Measurements from ENCODE around the gene LRCH1. TPM values are rescaled to one million over a fixed set of nuclear protein-coding genes. Genes with fewer than 3 reads are reported as not detected.

LRCH1 gene
- total RNA-seq, 1 experiment from 2014 or later: 5.3 TPM

DNA sequence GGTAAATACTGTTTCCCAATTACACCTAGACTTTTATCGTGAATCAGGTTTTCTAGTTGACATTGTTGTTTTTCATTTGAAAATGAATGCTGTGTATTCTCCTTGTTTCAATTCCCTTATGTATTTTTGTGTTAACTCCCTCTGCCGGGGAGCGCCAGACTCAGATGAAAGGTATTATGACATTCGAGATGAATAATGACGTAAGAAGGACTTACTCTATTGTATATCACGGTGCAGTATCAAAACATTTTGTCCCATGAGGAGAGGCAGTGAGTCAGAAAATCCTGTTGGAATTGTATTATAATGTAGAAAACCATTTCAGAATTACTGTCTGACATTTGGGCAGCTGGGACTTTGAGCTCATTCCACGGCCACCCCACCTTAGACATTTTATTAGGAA is 61.6 kb downstream of the LRCH1 start:
- peak; percentile 85 for DNase-seq (ENCODE audit: low read depth)

DNA sequence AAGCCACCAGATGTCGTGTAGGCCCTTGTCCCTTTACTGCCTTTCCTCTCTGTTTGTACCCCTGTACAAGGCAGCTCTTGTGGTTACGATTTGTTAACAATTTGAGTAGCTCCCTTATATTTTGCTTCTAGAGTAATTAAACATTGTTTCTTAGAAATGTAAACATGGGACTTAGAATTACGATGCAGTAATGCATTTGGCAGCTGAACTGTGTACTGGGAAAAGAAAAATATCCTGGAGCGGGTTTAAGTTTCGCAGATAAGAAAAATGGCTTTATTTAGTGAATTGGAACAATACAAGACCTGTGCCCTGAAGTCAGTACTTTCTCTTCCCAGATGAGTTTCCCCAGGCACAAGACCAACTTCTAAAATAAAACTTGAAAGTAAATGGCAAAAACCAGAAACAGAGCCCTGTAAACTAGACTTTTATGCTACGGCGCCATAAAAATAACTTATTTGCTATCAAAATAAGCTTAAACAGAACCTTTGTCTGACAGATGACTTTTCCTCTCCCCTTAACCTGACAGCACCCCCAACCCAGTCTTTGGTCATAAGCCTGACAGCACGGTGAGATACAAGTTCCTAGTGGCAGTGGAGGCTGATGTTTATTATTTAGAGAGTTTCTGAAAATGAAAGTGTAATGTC is 63.0 kb downstream of the LRCH1 start:
- no peak for DNase-seq (ENCODE audit: low read depth)

DNA sequence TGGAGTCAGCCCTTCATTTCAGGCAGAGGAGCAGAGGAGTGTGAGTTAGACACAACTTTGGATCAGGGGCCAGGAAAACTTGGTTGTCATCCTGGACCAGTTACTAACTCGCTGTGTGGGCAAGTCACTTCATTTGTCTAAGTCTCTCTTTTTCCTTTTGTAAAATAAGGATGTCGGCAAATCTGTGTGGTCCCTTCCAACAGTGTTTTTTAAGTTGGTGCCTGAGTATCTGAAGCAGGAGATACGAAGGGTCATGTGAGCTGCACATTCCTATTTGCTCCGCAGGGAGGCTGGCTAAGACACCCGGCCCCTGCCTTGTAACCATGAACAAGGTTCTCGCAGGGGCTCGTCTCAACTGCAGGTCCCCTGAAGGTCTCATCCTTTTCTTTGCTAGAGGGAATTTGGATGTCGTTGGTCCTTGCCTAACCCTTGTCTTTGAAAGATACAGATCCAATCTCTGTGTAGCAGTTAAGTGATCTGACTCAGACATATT is 64.3 kb downstream of the LRCH1 start:
- no peak for DNase-seq (ENCODE audit: low read depth)

DNA sequence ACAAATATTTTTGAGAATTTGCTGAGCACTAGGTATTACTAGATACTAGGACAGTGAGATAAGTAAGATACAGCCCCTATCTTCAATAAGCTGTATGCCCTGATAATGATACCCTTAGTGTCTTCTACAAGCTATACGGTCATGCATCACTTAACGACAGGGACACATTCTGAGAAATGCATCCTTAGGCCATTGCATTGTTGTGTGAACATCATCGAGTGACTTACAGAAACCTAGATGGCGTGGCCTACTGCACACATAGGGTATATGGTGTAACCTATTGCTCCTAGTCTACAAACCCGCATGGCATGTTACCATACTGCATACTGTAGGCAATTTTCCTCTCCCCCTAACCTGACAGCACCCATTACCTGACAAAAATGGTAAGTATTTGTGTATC is 64.9 kb downstream of the LRCH1 start:
- DNase-seq (ENCODE audit: low read depth): no peak

DNA sequence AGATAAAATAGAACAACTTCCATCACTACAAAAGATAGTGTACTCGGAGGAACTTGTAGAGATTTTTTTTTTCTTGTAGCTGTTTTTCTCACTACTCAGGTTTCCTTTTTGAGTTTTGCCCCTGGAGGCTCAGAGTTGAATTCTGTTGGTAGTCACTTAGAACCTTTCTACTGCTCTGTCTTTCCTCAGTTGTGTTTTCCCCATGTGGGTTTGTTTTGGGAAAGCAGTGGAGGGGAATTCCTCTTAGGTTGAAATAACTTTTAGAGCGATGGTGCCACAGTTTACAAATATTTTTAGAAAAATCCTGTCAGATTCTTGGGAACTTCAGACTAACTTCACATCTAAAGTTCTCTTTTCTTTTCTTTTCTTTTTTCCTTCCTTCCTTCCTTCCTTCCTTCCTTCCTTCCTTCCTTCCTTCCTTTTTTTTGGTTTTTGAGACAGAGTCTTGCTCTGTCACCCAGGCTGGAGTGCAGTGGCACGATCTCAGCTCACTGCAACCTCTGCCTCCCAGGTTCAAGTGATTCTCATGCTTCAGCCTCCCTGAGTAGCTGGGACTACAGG is 65.8 kb downstream of the LRCH1 start:
- no peak for DNase-seq (ENCODE audit: low read depth)

DNA sequence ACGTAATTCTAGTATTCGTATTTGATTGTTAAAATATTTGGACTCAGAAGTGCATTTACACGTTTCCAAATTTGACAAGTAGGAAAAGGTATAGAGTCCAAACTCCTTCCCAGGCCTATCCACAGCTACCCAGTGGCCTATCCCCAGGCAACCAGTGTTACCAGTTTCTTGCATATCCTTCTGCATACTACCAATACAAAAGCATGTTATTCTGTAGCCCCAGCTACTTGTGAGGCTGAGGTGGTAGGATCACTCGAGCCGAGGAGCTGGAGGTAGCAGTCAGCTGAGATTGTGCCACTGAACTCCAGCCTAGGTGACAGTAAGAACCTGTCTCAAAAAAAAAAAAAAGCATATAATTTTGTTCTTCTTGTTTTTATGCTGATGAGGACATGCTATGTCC is 67.1 kb downstream of the LRCH1 start:
- DNase-seq (ENCODE audit: low read depth): no peak

DNA sequence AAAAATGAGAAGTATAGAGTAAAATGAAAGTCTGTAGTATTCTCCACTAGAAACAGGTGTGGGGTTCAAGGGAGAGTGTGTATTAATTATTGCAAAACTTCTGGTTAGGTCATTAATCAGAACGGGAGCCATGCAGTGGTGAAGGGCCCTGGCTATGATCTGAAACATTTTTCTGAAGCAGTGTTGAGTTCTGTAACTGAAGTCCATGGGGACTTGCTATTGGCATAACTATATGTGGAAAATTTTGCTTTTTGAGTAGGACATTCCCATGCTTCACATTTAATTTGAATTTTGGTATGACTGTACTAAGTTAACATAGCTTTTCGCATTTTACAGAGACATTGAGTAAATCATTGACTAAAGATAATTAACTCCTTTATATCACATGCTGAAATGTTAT is 67.5 kb downstream of the LRCH1 start:
- no peak for DNase-seq (ENCODE audit: low read depth)

DNA sequence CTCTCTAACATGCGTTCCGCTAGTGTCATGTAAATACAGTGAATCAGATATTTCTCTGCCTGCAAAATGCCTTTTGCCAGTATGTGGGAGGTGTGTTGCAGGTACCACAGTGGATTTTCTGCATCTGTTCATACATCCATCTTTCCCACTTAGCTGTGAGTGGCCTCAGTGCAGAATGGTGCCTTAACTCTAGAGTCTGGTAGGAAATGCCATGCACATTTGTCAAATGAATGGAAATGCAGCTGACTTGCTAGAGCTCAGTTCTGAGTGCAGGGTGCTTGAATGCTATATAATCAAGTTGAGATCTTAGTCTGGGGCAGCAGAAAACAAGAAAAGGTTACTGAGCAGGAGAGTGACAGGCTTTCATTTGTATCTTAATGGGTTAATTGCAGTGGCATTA is 68.2 kb downstream of the LRCH1 start:
- no peak for DNase-seq (ENCODE audit: low read depth)

DNA sequence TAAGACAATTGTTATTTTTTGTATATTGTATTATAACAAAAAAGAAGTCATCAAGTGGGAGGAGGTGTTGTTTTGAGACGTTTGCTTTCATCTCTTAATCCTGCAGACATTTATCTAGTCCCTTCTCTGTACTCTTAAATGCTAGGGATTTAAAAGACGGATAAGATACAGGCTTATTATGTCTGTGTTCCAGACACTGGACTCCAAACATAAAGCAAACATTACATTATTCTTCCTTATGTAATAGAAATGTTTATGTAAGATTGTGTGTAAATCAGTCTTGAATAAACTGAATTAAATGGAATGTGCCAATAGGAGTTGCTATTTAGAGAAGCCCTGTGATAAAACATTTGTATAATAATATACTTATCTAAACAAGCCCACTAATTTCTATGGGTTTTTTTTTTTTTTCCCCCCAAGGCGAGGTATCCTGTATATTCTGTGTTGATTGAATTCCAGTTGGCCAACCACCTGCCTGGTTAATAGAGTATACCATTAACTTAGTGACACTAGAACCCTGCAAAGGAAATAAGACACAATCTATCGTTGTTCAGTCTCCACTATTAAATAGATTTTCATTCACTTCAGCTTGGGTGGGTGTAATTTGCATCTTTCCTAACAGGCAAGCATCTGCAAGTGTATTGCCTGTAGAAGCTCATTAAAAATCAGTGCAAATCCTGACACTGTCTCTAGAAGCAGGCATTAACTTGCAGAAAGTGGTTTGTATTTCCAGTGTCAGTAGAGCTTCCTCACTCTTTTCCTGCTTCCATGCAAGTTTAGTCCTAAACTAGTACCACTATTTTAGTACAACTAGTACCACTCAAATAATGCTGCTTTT is 69.0 kb downstream of the LRCH1 start:
- DNase-seq (ENCODE audit: low read depth): no peak

DNA sequence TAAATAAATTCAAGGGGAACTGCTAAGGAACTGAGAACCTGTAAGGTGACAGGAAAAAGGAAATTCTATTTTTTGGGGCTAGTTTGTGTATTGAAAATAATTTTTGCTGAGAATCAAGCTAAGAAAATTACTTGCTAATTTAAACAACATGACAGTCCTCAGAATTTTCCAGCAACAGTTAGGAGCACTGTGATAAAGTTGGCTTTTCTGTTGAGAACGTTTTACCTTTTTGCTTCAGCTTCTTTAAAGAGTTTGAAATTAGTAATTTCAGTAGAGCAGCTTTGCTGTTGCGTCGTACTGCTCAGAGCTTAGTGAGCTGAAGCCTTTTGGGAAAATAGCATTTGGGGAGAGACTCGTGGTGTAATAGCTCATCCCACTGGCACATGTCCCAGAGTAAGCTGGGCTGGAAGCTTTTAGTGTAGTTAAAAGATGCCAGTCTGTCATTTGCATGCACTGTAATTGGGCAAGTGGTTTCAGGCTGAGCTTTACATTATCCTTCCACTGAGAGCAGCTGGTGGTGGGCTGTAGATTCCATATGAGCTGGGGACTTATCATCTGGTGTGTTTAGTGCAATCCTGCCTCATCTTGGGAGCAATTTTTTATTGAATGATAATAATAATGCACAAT is 69.8 kb downstream of the LRCH1 start:
- peak; percentile 81 for DNase-seq (ENCODE audit: low read depth)

DNA sequence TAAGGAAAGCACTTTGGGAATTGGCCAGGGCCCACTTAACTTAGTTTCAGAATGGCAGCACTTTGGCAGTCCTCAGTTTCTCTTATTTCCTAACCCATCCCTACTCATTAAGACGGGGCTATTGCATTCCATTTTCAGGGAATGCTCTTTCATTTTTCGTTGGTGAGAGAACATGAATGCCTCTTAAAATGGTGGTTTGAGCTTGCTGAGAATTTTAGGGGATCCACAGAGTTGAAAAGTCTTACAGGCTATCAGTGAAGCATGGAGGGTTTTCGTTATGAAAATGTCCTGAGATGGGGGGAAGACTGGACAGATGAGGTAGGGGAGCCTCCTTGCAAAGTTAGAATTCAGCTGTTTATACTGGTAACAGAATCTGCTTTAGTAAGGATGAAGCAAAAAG is 71.4 kb downstream of the LRCH1 start:
- no peak for DNase-seq (ENCODE audit: low read depth)

DNA sequence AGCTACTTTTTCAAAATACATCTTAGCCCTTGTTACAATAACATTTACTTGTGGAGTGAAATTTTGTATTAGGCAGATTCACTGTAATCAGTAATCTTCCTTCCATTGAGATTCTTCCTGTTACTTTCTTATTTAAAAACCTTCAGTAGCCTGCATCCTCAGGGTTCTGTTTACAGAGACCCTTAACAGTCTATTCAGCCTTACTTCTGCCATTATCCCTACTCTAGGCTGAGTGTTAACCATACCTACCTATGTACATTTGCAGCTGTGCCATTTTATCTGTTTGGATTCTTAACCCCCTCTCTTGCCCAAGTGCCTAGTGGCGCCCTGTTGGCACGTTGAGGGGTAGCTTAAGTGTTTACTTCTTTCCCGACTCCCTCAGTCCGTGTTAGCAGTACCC is 71.9 kb downstream of the LRCH1 start:
- DNase-seq (ENCODE audit: low read depth): no peak

DNA sequence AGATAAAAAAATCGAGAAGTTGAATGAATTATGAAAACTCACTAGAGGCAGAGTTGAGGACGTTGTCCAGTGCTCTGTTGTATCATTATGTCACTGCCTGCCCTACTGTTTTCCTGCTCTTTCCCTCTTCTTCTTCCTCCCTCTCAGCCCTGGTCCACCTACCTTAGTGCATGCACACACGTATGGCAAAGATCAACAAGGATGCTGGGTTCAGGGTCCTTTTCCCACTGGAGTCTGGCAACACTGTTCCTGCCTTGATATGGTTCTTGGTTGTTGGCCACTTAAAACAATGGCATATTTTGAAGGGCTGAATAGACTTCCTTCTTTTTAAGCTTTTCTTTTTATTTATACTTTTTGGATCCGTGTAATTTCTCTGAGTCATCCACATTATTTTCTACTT is 74.5 kb downstream of the LRCH1 start:
- no peak for DNase-seq (ENCODE audit: low read depth)

DNA sequence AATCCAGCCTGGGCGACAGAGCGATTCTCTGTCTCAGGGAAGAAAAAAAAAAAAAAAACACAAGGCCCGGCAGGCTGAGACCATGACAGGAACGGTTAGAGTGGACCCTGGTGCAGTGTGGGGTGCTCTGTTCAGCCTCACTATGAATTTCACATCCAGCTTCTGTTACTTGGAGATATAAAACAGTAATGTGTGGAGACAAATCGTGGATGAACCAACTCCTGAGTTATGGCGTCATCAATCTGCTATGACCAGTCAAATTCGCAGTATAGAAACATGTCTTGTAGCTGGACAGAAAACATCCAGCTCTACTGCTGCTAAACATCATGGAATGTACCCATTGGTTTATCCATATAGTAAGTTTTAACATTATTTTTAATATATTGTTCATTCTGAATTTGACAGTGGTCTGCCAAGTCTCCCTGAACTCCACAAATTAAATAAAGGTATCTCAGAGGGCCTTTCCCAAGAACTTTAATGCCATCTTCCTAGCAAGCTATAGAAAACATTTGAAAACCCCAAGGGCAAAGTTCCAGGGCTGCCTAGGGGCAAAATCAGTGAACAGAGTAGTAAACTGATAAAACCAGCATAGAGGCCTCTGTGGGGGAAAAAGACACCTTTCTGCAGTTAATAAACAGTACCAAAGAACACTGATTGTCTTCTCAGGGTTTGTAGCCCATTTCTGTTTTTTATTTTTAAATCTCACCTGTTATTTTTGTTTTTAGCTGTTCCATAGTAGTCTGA is 75.8 kb downstream of the LRCH1 start:
- no peak for DNase-seq (ENCODE audit: low read depth)

DNA sequence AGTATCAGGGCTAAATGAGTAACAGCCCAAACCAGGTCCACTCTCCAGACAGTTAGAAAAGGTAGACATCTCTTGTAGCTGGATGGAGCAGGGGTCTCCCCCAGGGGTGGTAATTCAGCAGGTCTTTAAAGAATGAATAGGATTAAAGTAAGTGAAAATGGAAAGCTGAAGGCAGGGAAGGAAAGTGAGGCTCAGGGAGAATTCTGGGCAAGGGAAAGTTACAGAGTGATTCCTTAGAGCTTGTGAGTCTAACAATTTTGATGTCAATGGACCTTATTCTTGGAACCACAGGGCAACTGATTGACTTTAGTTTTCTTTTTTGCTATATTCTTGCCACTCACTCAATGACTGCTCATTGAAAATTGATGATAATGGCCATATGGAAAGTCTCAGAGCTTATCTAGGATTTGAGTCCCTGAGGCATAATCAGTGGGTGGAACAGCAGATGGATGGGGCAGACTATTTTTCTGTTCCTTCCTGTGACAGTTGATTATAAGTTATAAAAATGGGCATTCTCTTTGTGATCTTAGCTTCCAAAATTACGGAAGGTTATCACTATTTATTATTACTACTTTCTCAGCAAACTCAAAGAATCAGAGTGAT is 76.9 kb downstream of the LRCH1 start:
- DNase-seq (ENCODE audit: low read depth): no peak

DNA sequence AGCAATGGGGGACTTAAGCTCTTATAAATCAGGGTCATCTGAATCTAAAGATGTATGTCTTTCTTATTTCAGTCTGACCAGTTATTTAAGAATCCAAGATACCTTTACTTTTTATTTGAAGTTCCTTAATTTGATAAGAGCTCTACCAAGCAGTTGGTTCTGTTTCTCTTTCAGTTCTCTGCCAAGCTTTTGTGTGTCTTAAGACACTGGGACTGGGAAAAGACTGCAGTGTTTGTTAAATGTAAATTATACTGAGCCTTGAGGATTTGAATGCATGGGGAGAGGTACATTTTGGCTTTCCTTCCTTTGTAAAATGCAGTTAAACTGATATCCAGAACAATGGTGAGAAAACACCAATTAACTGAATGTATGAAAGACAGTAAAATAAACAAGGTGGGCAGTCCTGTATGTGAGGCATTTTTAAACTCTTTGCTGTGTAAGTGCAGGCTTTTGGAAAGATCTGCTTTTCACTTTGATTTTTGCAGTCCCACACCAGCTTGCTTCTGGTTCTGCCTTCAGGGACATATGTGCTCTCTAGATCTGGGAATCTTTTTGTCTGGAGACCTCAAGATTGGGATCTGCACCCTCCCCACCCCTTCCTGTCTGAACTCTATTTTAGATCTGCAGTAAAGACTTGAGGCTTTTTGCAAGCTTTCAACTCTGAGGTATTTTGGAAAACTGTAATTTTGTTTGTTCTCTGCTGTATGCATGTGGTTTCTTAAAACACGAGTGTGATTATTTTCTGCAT is 77.6 kb downstream of the LRCH1 start:
- DNase-seq (ENCODE audit: low read depth): no peak

DNA sequence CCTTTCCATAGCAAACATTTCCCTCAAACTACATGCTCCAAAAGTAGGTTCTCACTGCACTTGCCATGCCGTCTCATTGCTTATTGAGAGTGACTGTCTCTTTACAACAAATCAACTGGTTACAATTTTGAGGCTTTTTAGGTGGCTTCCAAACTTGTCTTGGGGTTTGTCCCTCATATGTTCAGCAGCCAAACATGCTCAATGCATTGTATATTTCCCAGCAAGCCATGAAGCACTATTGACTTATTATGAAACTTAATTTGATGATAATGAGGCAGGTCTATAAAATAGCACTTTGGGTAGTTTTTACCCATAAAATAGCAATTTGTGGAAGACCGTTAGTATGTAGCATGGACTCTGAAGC is 78.2 kb downstream of the LRCH1 start:
- no peak for DNase-seq (ENCODE audit: low read depth)

DNA sequence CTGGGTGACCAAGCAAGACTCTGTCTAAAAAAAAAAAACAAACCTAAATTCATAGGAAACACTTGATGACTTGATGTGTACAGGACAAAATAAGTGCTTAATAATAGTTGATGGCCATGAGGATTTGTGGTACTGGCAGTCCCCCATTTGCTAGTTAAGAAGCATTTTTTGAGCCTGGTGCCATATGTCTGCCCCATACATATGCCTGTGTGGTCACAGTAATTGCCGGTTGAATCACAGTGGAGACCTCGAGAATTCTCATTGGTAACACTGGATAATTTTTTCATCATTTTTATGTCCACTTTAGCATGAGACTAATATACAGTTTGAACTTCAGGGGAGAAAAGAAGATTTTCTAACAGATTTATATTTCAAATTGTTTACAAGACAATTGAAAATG is 79.2 kb downstream of the LRCH1 start:
- DNase-seq (ENCODE audit: low read depth): peak; percentile 61

DNA sequence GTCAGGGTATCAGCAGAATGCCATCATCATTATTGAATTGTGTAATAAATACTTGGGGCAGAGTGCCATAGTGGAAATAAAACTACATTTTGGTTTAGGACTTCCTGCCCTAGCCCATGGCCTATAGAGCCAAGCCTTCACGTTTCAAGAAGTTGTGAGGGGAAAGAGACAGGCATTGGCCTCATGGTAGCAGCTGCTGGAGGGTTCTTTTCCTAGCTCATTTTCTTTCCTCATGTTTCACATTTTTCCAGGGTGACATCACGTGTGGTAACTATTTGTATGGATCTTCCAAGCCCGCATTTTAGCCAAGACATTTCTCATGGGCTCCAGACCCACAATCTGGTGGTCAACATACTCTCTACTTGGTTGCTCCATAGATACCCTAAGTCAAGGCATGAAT is 80.4 kb downstream of the LRCH1 start:
- DNase-seq (ENCODE audit: low read depth): peak; percentile 96

DNA sequence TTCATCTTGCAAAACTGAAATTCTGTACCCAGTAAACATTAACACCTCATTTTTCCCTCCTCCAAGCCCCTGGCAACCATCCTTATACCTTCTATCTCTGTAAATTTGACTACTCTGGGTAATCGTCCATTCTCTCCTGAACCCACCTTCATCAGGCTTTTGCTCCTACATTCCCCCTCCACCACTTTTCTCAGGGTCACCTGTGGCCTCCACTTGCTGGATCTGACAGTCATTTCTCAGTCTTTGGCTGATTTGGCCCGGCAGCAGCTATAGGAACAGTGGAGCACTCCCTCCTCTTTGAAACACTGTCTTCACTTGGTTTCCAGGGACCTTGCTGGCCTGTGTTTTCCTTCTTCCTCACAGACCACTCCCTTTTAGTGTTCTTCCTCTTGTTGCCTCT is 83.5 kb downstream of the LRCH1 start:
- DNase-seq (ENCODE audit: low read depth): no peak

DNA sequence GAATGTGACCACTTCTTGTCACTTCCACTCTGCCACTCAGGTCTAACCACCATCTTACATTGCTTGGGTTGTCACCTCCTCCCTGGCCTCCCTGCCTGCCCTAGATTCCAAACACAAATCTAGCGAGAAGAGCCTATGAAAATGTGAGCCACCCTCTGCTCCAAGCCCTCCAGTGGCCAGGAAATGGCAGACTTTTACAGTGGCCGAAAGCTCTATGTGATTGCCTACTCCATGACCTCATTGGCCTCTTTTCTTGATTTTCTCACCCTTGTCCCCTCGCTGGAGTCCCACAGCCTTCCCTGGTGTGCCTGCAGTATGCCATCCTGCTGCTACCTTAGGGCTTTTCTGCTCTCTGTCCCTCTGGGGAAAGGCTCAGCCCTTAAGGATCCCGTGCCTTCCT is 84.2 kb downstream of the LRCH1 start:
- no peak for DNase-seq (ENCODE audit: low read depth)
